ENCODE data around the gene SIX3. TPM values are rescaled to one million over a fixed set of nuclear protein-coding genes. Genes with fewer than 3 reads are reported as not detected.

SIX3 gene
- total RNA-seq, 1 donor from 2014 or later, result not detected

DNA sequence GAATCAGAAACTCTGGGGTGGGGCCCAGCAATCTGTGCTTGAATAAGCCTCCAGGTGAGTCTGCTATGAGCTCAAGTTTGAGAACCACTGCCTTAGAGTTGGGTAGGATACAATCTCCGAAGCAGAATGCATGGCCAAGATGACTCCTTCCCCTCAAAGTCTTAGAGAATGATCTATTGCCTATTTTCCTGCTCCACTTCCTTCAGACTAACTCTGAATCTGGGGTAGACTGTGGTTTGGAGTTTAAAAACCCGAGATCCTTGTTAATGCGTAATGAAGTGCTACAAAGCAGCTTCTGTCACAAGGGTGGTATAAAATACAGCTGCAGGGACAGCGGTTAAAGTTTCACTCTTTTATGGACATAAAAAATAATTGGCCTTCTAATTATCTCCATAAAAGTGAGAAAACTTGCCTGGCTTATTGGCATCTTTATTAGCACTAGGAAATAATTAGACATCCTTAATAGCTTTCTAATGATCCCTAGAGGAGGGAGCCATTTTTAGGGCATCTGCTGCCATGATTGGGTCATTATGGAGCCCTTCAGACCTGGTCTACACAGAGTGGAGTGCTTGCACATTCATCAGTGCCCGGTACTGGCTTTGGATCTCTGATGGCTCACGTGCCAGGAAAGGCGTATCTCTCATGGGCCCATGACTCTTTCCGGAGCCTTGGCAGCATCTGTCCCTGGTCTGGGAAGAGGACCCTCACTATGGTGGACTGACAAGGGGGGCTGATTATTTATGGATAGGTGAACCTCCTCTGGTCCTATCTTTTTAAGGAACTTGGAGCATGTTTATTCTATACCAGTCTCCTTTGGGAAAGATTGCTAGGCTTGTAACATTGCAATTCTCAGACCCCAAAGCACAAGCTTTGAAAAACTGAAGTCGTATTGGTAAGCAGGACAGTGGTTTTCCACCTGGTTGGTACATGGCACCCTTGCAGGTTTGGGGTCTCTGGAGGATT, 39.5 kb downstream of the SIX3 start:
- TF ChIP-seq, protein P1, sequence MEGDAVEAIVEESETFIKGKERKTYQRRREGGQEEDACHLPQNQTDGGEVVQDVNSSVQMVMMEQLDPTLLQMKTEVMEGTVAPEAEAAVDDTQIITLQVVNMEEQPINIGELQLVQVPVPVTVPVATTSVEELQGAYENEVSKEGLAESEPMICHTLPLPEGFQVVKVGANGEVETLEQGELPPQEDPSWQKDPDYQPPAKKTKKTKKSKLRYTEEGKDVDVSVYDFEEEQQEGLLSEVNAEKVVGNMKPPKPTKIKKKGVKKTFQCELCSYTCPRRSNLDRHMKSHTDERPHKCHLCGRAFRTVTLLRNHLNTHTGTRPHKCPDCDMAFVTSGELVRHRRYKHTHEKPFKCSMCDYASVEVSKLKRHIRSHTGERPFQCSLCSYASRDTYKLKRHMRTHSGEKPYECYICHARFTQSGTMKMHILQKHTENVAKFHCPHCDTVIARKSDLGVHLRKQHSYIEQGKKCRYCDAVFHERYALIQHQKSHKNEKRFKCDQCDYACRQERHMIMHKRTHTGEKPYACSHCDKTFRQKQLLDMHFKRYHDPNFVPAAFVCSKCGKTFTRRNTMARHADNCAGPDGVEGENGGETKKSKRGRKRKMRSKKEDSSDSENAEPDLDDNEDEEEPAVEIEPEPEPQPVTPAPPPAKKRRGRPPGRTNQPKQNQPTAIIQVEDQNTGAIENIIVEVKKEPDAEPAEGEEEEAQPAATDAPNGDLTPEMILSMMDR (conservative IDR thresholded peaks at IDR 0.05; ENCODE audit: low read depth, low read length), result no peak
- DNase-seq (ENCODE audit: low read depth), result no peak
- H3K4me3 ChIP-seq (ENCODE audit: low read depth, low read length), result no peak overlapping the region

GRCh38 chr2:44981714-44982108, 40.2 kb downstream of the SIX3 start:
- no peak for DNase-seq (ENCODE audit: low read depth)
- H3K4me3 ChIP-seq (ENCODE audit: low read depth, low read length), result no peak overlapping the region
- TF ChIP-seq, protein P1 (conservative IDR thresholded peaks at IDR 0.05; ENCODE audit: low read depth, low read length), result peak; percentile 80

DNA sequence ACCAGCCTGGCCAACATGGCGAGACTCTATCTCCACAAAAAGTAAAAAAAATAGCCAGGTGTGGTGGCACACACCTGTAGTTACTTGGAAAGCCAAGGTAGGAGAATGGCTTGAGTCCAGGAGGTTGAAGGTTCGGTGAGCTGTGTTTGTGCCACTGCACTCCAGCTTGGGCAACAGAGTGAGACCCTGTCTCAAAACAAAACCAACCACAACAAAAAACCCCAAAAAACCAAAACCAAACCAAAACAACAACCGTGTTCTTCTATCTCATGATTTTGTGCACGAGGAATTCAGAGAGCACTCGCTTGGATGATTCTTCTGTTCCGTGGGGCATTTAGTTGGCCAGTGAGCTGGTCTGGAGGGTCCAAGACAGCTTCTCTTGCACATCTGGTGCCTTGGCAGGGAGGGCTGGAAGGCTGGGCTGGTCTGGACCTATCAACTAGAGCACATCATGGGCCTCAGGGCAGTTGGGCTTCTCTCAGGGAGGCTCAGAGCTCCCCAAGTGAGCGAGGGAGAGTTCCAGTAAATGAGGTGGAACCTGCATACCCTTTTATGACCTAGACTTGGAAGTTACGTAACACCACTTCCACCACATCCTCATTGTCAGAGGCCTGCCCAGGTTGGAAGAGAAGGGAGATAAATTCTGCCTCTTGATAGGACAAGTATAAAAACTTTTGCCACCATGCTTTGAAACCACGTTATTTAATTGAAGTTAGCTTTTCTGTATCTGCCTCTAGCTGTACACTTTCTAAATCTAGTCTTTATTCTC, 42.5 kb downstream of the SIX3 start:
- no peak overlapping the region for H3K4me3 ChIP-seq (ENCODE audit: low read depth, low read length)
- DNase-seq (ENCODE audit: low read depth), result no peak
- TF ChIP-seq, protein P1 (conservative IDR thresholded peaks at IDR 0.05; ENCODE audit: low read depth, low read length), result no peak

DNA sequence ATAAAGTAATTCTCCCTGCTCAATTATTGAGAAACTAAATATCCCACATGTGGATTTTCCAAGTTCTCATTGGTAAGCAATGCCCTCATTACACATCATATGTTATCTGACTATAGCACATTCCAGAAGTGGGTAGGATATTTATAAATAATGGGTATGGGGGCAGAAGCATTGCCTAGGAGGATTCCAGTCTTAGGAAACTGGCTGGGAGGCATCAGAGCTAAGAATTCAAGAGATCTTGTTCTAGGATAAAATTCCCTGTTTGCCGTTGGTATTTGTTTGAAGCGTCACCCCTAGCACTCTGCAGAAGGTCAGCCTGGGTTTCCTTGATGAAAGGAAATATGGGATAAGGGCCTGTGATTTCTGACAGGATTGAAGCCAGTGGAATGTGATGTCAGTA, 47.7 kb downstream of the SIX3 start:
- no peak for DNase-seq (ENCODE audit: low read depth)
- TF ChIP-seq, protein P1 (conservative IDR thresholded peaks at IDR 0.05; ENCODE audit: low read depth, low read length), result no peak
- H3K4me3 ChIP-seq (ENCODE audit: low read depth, low read length), result no peak overlapping the region

DNA sequence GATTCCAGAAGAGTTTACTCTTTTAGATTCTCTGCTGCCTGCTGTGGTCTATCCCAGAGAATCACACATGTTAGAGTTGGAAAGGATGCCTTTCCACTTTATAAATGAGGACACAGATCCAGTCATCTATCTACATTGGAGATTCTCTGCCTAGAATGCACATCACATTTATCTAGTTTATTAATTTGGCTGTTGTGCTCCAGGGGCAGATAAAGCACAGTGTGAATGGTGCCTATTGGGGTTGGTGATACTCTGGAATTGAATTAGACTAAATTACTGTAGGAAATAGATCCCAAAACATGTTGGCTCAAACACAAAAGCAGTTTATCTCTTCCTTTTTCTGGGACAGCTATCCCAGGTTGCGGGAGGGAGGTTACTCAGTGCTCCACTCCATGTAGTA, 52.9 kb downstream of the SIX3 start:
- TF ChIP-seq, protein P1 (conservative IDR thresholded peaks at IDR 0.05; ENCODE audit: low read depth, low read length), result no peak
- DNase-seq (ENCODE audit: low read depth), result no peak
- no peak overlapping the region for H3K4me3 ChIP-seq (ENCODE audit: low read depth, low read length)

Other genes with a start within 250 kb of the SIX3 start
- 0.06 and 3.1 TPM in 2 replicates for gene SIX2, start 67.8 kb downstream of the SIX3 start, total RNA-seq

Measured in epithelial cell of proximal tubule (primary cell).